ENCODE measurements around the gene MEIOB.

MEIOB gene

DNA sequence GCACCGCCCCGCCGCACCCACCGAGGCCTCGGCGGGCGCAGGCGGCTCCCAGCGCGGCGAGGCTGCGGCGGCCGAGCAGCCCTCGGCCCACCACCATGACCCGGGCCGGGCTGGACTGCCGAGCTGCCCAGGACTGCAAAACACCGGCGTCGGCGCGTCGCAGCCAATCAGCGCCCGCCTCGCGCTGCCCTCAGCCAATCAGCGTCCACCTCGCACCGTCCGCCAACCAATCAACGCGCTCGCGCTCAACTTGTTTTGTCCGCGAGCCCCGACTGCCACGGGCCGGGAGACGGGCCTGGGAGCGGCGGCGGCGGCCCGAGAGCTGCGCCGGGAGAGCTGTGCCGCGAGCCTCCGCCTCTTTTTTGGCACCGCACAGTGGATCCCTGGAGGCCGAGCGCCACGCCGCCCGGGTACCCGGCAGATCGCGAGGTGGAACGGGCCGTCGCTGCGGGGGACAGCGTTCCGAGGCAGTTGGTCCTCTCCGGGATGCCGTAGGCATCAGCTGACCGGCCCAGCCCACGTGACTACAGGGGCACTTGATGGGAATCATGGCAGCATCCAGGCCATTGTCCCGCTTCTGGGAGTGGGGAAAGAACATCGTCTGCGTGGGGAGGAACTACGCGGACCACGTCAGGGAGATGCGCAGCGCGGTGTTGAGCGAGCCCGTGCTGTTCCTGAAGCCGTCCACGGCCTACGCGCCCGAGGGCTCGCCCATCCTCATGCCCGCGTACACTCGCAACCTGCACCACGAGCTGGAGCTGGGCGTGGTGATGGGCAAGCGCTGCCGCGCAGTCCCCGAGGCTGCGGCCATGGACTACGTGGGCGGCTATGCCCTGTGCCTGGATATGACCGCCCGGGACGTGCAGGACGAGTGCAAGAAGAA lies 45.0 kb downstream of the MEIOB start, which contains the start of the genes FAHD1 and HAGH:
Gene FAHD1 (plus strand): TSS at position 516 of the 883 bp plus-strand sequence. CDS start 33 bp downstream, at position 549.
Gene HAGH (minus strand): TSS at position 135 of the 883 bp plus-strand sequence. CDS start 38 bp downstream, at position 97.
- no peak for FAIRE-seq

DNA sequence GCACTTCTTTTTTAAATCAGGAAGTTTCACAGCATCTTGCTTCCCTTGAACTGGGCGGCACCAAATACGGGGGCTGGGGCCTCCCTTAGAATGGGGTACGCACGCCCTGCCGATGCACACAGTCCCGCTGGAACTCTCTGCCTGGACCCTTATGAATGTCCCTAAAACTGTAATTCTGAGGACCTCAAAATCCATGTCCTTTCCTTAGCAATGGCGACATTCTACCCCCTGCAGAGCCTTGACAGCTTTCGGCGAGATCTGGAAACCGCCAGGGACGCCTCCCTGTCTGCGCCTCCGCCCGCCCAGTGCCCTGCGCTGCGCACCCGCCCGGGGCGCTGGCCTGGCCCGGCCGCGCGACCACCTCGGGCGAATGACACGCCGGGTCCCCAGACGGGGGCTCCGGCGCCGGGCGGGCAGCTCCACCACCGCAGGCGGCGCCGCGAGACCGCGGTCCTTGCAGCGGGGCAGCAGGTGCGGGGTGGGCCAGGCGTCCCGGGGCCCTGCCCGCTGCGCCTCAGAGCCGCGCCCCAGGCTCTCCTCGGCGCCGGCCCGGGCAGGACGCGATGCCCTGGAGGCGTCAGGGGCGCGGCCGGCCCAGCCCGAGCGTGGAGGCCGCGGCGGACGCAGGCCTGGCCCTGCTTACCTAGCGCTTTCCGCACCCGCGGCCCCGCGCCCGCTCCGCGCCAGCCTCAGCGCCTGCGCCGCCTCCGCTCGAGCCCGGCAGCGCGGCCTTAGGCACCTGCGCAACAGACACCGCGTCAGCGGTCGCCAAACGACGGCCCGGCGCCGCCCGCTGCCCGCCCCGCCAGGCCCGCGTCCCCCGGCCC lies 45.9 kb downstream of the MEIOB start:
- FAIRE-seq: no peak

DNA sequence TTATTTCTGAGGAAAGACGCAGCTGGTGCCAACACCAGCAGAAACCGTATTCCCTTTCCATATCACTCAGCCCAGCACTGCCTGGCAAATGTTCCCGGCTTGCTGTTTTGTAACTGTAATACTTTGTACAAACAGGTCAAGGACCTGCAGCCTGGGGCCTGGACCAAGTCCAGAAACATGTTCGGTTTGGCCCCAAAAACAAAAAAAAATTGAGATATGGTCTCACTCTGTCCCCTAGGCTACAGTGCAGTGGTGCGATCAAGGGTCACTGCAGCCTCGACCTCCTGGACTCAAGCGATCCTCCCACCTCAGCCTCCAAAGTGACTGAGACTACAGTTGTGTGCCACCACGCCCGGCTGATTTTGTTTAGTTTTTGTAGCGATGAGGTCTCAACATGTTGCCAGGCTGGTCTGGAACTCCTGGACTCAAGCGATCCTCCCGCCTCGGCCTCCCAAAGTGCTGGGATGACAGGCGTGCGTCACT lies 46.5 kb downstream of the MEIOB start:
- FAIRE-seq: no peak

DNA sequence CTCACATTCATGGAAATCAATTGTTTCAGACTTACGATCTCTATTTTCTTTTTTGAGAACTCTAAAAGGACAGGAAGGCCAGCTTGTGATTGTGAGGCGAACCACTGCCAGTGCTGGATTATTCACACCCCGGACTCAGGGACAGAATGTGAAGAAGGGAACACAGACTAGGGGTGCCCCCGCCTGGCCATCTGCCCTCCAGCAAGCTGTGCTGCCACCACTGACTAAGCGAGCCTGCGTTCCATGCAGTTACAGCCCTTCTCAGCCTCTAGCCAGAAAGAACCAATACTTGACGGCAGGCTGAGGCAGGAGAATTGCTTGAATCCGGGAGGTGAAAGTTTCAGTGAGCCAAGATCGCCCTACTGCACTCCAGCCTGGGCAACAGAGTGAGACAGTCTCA lies 48.1 kb downstream of the MEIOB start:
- no peak for FAIRE-seq

DNA sequence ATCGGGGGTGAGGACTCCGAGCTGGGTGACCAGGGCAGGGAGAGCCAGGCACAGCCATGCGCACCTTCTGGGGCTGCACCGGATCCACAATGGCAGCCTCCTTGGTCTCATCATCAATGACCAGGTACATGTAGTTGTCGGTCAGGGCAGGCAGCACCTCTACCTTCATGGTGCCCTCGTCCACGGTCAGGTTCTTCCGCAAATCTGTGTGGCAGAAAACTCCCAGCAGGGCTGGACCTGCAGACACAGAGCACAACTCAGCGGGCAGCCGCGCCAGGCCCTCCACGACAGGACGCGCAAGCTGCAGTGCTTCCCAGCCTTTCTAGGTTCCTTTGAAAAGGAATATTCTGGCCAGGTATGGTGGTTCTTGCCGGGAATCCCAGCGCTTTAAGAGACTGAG lies 49.2 kb downstream of the MEIOB start:
- FAIRE-seq: no peak

DNA sequence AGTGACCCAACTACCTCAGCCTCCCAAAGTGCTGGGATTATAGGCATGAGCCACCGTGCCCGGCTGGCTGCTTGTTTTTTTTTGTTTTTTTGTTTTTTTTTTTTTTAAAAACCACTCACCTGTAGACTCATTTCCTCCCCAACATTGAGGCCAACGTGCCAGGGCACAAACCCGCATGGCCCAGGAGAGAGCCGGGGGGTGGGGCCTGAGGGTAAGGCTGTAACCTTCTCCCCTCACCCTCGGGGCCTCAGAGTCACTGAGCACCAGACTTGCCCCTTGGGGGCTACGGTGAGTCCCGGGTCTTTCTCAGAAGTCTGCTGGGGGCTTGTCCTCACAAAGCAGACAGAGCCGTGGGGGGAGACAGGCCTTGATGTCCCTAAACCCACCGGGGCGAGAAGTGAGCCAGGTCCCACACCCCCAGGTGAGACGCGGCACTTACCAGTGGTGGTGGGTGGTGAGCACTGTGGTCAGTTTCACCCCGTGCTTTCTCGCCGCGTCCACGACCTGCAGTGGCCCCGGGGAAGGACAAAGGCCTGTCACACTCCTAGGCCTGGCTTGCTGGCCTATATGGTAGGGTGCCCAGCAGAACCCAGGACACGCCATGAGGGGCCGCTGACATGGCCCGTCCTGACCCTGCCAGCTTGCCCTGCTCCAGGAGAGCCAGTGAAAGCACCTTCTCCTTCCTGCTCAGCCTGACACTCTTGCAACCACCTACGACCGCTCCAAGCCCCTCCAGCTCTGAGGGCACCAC lies 49.9 kb downstream of the MEIOB start:
- no peak for FAIRE-seq

DNA sequence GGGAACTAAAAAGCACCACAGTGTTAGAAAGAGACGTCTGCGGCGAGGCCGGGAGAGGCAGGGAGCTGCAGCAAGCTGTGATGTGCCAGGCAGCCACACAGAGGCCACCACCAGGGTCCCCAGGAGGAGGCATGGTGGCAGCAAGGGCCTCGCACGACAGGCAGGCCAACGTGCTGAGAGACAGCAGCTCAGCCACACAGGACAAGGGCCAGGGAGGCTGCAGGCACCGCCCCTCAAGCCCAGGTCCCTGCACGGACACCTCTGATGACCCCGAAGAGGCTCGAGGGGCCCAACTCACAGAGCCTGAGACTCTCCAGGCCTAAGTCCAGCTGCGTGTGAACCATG lies 51.0 kb downstream of the MEIOB start:
- FAIRE-seq: no peak

DNA sequence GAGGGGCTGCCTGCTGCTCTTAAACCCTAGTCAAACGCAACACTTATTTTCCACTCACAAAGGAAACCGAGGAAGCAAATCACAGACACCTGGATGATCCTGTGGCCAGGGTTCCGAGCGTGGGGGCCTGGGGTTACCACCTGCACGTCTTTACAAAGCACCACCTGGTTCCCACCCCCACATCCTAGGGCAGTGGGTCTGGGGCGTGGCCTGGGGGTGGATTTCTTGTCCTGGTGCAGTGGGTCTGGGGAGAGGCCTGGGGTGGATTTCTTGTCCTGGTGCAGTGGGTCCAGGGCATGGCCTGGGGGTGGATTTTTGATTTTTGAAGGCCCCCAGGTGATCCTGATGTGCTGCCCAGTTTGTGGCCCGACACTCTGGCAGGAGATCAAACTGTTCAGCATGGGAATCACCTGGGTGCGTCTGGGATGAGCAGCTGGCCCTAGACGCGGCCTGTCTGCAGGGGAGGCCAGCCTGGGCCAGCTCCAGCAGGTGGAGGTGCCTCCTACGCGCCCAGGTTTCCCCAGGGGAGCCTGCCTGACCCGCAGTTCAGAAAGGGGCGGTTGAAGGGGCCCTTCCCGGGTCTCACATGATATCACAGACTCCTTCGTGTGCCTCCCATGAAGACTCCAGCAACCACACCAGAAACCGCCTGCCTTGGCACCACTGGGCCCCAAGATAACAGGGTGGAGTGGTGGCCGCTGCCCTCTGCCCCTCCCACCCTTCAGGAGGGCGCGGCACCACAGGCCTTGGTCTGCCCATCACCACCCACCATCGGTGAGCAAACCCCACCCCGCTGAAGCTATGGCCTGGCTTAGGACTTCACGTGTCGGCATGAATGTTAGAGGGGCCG lies 51.6 kb downstream of the MEIOB start:
- no peak for FAIRE-seq

DNA sequence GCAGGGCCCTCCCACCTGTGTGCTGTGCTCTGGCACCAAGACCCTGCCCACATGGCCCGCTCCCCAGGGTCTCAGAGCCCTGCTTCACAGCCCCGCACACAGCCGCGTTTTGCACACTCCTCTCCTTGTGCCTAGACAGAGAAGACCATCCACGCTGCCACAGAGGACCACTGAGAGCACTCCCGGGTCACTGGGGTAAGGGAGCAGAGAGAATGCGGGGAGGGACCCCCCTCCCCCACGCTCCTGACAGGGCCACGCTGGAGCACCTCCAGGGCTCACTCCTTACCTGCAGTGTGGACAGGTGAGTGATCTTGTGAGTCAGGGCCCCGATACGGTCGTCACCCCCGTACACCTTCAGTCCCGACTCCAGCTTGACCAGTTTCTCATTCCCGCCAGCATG lies 52.4 kb downstream of the MEIOB start:
- no peak for FAIRE-seq

DNA sequence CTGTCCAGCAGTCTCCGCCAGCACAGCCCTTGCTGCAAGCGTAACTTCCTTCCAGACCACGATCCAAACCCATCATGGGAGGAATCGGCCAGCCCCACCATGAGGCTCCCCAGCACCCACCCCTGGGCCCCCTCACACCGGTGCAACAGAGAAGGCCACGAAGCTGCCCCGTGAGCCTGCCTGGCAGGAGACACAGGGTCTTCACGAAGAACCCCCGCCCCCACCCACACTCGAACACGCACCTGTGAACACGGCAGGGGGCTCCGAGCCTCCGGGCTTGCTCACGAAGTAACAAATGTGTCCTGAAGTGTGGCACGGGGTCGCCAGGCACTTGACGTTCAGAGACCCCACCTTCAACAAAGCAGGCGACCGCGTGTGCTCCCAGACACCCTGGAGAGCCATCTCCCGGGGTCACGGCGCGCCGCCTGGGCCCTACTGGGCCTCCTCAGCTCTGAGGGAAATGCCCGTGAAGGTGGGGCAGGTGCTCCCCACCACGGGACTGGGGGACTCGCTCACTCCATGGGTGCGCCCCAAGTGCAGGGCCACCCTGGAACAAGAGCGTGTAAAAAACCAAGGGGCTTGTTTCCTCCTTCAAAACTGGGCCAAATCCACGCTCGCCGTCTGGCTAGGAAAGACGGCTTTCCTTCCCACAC lies 53.0 kb downstream of the MEIOB start:
- FAIRE-seq: no peak

DNA sequence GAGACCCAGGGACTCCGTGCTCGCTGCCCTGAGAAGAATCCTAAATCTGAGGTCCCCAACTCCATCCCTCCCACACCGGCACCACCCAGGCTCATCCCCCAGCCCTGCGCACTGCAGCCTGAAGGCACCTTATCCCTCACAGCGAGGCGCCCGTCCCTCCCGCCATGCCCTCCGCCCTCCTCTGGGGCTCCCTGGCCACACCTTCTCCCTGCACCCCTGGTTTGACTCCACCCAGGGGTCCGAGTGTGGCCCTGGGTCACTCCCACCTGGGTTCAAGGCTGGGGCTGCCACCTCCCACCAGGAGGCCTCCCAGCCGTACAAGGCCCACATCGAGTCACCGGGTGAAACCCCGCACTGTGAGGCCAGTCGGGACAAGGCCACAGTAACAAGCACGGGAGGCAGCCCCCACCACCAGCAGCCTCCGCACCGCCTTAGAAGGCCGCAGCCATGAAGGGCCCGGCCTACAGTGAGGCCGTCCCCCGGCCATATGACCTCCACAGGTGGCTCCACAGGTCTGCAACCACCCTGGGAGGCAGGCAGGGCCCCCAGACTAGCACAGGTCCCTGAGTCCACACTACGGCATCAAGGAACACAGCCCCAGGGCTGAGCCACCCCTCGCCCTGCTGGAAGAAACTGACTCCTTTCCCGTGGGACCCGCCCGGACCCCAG lies 53.6 kb downstream of the MEIOB start:
- no peak for FAIRE-seq

DNA sequence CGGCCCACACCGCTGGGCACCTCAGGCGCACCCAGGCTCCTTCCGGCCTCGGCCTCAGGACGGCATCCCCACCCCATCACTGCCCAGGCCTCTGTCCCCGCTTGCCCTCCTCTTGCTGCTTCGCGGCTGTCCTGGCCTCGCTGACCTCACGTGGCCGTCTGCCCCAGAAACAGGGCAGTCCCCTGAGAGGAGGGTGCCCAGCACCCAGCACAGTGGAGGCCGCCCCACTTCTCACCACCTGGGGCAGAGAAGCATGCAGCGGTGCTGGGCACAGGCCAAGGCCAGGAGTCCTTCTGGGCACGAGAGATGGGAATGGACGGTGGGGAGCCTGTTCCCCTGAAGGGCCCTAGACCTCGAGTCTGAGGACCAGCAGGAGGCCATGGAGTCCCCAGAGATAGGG lies 54.2 kb downstream of the MEIOB start:
- no peak for FAIRE-seq

DNA sequence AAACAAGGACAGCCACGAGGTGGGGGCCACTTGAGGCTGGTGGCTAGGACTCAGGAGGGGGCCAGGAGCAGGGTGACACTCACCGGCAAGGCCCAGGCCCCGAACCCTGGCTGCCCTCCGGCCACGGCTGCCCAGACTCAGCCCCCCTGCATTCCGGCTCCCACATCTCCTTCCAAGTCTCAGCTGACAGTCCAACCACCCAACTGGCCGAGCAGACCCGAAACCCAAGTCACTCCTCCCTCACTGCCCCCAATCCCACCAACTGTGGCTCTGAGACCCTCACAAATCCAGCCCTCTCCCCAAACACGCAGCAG lies 54.7 kb downstream of the MEIOB start:
- FAIRE-seq: no peak

DNA sequence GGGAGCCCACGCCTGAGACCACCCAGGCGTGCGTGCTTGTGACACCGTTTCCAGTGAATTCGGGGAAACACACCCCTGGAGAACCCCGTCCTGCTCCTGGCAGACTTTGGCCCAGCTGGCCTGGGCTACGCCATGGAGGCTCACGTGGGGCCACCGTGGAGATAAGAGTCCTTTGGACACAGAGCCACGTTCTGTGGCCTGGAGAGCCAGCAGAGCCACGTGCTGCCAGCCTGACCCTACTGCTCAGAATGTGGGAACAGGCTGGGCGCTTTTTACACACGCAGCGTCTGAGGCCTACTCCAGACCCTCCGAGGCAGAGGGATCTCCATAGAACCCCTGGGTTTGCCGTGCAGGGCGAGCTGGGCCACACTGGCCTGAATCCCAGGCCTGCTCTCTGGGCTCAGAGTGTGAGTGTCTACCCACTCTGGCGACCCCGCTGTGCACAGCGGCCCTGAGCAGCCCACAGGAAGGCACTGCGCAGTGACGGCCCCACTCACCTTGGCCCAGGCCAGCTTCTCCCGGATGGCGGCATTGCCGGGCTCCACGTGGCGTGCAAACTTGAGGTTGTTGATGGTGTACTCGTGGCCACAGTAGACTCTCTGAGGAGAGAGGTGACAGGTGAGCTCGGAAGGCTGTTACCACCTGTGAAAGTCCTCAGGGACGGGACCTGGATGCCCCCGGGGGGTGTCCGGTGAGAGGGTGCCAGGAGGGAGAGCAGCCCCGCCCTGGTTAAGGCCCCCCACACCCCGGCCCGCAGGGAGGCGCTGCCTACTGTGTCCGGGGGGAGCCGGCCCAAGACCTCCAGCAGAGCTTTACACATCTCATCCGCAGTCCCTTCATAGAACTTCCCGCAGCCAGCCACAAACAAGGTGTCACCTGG lies 55.3 kb downstream of the MEIOB start:
- FAIRE-seq: no peak

DNA sequence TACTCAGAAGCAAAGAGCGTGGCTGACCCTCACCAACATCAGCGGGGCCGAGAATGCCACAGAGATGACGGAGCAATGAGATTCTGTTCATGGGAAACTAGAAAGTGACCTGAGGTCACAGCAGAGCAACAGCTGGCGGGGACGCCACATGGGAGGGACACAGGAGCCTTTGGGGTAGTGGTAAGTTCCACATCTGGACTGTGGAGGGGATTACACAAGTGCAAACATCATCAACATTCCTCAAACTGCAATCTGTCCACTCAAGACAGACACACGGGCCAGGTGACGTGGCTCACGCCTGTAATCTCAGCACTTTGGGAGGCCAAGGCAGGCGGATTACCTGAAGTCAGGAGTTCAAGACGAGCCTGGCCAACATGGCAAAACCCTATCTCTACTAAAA lies 56.5 kb downstream of the MEIOB start:
- FAIRE-seq: no peak

DNA sequence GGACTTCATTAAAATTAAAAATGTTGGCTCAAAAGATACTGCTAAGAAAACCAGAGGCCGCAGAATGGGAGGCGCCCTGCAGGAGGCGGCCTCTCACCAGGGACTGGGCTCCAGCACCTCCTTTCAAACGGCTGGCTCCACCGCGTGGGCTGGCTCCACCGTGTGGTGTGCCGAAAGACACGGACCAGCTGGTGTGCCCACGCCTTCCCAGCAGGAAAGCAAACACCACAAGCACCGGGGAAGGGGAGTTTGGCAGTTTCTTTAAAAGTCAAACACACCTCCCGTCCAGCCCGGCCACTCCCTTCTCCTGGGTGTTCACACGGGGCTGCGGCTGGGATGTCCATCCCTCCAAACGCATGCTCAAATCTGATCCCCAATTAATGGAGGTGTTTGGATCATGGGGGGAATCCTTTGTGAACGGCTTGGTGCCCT lies 59.2 kb downstream of the MEIOB start:
- FAIRE-seq: no peak

DNA sequence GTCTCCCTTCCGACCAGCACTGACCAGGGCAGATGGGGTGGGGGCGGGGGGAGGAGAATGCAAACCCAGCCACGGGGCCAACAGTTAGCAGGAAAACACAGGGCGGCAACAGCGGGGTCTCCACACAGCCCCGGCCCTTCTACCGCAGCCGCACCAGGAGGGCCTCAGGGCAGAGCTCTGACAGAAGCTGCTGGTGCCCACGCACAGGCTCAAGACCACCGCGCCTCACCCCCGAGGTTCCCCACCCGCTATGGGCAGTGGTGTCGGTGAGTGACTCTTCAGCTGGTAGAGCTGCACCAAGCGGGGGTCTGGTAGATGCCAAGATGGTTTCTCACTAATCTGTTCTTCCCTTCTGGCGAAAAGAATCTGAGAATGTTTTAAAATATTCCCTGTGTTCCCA lies 61.4 kb downstream of the MEIOB start:
- FAIRE-seq: no peak

DNA sequence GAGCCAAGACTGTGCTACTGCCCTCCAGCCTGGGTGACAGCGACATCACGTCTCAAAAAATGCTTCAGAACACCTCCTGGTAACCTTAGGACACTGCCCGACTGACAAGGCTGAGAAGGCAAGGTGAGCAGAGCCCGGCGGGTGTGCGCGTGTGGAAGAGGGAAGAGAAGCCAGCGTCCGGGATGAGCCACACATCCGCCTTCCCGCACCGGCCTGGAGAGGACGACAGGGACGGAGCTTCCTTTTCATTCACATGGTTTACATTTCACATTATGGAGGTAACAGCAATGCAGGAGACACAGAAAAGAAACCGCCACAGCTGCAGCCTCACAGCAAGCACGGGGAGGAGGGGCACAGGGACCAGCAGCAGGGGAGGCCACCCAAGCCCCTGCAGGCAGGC lies 61.9 kb downstream of the MEIOB start:
- no peak for FAIRE-seq

DNA sequence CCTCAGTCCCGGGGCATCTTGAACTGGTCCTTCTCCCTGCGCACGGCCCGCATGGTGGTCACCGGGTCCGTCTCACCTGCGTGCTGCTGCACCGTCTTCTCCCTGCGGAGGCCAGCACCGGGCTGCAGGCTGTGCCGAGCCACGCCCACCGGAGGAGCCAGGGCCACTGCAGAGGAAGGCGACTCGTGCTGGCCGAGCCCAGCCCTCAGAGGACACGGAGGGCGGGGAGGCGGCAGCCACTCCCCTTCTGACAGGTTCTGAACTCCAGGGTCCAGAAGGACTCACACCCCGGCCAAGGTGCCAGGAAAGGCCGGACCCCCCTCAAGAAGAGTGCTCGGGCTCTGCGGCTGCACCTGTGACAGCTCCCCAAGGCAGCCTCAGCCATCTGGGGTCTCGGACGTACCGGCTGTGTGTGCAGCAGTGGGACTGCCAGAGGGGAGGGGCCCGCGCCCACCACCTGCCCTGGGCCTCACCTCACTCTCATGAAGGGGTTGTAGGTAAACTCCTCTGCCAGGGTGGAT lies 62.6 kb downstream of the MEIOB start:
- no peak for FAIRE-seq

DNA sequence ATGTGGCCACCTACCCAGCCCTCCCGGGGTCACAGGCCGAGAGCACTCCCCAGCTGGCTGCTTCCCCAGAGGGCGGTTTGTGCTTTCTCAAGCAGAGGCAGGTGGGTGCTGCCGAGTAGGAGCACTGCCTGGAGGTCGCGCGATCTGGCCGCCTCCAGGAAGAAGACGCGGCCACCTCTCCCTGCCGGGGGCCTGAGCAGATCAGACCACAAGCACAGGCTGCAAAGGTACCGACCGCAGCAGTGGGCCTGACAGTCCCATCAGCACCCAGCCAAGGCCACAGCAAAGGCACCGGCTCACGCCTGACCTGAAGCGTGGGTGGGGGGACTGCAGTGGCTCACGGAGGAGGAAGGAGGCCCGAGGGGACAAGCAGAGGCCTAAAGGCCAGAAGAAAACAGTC lies 63.3 kb downstream of the MEIOB start:
- no peak for FAIRE-seq
